GM21526 (cell line): ENCODE measurements around the gene HRAS.
"Not testable (repeated sequence)": the region's sequence is repeated elsewhere in the genome, so short reads cannot be mapped to it uniquely, and the experiment has no call there.

Experiments
- ATAC-seq: cut with Tn5 transposase; IDR thresholded peaks from one replicate; pipeline ENCODE4 v1.9.1; 2021; ENCODE audit warnings: moderate library complexity; ENCODE audit not compliant: unreplicated experiment, low FRiP score

Gene HRAS

DNA sequence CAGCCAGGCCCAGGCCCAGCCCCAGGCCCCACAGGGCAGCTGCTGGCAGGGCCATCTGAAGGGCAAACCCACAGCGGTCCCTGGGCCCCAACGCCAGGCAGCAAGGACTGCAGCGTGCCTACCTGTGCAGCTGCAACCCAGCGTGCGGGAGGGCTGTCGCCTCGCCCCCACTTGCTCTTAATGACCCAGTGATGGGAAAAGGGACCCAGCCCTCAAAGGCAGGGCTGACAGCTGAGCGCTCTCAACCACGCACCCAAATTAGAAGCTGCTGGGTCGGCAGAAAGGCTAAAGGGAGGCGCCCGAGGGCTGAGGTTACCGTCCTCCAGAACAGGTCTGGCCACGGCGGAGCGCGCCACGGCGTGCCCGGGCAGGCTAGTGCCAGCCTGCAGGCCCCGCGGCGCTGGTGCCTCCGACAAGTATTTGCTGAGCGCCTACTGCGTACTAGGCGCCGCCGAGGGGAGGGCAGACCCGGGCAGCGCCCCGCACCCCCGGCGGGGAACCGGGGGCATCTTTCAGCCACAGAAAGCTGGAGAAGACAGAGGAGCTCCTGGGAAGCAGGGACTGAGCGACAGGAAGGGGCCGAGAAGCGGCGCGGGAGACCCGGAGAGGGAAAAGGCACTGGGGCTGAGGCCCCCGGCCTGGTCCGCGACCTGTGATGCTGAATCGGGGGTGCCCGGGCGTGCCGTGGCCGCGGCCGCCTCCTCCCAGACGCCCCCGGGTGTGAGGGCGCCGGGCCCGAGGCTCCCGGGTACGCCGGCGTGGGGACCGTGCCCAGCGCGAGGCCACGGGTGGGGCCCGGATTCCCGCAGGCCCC lies 773 bp downstream of the HRAS start:
- ATAC-seq = no peak

DNA sequence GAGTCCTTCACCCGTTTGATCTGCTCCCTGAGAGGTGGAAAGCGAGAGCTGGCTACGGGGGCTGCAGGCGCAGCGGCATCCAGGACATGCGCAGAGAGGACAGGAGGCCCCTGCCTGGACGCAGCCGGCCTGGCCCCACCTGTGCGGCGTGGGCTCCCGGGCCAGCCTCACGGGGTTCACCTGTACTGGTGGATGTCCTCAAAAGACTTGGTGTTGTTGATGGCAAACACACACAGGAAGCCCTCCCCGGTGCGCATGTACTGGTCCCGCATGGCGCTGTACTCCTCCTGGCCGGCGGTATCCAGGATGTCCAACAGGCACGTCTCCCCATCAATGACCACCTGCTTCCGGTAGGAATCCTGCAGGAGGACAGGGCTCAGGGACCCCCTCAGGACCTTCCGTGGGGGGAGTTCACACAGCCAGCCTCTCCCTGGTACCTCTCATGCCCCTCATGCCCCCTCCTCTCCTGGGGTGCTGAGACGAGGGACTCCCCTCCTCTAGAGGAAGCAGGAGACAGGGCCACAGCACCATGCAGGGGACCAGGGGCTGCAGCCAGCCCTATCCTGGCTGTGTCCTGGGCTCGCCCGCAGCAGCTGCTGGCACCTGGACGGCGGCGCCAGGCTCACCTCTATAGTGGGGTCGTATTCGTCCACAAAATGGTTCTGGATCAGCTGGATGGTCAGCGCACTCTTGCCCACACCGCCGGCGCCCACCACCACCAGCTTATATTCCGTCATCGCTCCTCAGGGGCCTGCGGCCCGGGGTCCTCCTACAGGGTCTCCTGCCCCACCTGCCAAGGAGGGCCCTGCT lies 1.6 kb downstream of the HRAS start:
- no peak for ATAC-seq

DNA sequence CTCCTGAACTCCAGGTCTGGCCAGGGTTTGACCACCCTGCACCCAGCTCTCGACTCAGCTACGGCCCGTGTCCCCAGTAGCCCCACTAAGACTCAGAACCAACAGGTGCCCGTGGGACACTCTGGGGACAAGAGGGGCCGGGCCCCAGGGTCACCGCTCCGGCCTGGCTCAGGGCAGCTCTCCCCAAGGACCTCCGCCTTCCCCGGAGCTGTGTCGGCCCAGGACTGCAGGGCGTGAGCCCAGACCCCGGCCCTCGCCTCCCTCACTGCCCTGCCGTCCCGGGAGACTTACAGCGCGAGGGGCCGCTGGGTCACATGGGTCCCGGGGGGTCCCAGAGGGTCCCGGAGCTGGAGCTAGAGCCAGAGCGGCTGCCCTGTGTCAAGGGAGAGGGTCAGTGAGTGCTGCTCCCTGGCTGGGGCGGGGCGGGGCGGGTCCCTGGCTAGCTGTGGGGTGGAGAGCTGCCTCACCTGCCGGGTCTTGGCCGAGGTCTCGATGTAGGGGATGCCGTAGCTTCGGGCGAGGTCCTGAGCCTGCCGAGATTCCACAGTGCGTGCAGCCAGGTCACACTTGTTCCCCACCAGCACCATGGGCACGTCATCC lies 2.3 kb downstream of the HRAS start:
- no peak for ATAC-seq

DNA sequence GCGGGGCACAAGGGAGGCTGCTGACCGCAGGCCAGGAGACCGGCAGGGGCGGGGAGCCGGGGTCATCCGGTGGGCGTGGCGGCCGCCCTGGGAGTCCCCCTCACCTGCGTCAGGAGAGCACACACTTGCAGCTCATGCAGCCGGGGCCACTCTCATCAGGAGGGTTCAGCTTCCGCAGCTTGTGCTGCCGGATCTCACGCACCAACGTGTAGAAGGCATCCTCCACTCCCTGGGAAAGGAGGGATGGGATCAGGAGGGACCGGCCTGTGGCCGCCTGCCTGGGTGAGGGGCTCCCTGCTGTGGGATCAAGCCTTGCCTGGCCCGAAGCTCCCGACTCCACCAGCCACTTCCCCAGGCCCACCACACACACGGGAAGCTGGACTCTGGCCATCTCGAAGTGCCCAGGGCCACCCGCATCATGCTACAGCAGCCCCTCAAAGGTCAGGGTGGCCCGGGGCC lies 2.8 kb downstream of the HRAS start:
- no peak for ATAC-seq

DNA sequence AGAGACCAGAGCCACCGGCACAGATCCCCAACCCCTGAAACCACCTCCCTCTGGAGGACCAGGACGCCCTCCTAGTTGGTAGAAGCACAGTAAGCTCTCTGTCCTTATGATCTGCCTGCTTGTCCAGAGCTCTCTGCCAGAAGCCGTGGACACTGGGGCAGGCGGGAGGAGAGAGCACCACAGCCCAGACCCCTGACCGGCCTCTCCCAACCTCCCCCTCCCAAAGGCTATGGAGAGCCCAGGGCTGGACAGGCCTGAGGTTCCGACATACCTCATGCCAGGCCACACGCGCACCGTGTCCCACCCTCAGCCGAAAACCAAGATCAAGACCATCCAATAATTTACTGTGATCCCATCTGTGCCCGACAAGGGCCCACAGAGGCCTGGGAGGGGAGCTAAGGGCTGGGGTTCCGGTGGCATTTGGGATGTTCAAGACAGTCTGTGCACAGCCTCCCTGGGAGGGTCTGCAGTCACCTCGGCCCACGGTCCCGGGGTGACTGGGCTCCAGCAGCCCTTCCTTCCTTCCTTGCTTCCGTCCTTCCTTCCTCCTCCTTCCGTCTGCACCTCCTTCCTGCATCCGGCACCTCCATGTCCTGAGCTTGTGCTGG lies 3.4 kb downstream of the HRAS start:
- no peak for ATAC-seq

DNA sequence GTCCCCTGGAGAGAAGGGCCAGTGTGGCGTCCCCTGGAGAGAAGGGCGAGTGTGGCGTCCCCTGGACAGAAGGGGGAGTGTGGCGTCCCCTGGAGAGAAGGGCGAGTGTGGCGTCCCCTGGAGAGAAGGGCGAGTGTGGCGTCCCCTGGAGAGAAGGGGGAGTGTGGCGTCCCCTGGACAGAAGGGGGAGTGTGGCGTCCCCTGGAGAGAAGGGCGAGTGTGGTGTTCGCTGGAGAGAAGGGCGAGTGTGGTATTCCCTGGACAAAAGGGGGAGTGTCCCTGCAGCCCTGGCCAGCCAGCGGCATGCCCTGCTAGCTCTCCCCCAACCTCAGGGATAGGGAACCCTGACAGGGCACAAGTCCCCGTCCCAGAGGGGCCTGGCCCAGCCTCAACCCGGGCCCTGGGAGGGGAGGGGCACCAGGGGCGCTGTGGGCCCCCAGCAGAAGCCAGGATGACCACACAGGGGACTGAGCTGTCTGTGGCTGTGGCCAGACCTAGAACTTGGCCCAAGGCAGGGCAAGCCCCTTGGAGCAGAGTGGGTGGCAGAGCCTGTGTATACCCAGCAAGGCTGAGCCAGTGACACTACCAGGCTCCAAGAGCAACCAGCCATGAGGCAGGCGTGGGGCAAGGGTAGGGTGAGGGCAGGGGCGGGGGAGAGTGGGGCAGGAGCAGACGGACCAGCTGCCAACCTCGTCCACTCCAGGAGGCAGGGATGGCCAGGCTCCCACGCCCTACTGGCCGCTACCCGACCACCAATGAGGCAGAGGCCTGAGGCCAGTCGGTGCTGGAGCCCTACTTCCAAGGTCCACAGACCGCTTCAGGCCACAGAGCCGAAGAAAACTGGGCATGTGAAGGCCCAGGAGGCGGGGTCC lies 4.2 kb downstream of the HRAS start:
- ATAC-seq = no peak

DNA sequence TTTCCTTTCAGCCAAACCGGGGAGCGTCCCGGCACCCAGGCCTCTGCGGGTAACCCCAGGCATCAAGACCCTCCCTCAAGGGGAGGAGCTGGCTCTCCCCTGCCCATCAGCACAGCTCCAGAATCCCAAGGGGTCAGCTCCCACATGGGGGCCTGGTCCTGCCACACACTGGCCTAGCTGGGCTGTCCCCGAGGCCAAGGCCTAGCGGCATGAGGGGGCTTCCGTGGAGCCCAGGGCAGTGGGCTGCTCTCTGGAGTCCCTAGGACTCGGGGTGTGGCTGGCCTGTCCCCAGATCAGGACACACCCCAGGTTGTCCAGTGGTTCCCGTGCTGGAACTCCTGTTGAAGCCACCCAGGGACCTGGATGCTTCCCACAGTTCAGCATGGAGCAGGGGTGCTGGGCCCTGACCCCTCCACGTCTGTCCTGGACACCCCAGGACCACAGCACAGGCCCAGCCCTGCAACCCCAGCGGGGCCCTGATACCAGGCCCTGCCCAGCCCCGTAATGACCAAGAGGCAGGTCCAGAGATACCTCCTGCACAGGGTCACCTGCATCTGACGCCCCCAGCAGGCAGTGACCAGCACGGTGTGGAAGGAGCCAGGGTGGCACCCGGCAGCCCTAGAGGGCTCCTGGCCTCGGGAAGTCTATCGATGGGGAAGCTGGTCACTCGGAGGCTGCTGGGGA lies 5.5 kb downstream of the HRAS start:
- no peak for ATAC-seq

DNA sequence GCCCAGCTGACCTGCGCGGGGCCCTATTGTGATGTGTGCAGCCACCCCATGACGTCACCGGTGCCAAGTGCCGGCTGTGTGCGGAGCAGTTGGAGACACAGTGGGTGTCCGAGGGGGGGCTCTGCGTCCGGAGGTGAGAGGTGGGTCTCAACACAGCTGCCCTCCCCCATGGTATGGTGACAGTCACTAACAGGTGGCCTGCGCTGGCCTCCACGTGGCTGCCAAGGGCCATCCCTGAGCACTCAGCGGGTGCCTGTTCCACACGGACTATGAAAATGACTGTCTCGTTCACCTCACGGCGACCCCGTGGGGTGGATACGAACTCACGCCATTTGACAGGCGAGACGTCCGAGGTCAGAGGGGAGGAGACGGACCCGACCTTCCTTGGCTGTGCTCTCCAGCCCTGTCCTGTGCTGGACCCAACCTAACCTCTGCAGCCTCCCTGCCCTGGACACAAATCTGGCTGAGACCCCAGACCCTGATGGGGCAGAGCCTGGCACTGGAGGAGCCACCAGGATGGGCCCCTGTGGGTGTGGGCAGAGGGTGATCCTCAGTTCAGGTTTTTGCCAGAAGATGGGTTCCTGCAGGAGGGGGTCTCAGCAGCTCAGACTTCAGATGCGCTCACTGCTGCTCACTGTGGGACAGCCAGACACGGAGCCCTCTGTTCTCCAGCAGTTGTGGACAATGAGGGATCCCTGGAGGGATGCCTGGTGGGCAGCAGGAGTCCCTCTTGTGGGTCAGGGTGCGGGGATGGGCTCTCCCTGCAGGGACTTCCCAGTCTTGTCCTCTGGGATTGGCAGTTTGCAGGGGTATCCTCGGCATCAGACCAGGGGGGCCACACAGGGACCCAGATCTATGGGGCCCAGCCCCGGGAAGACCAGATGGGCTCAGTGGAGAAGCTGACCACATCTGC lies 6.3 kb downstream of the HRAS start:
- ATAC-seq = no peak

DNA sequence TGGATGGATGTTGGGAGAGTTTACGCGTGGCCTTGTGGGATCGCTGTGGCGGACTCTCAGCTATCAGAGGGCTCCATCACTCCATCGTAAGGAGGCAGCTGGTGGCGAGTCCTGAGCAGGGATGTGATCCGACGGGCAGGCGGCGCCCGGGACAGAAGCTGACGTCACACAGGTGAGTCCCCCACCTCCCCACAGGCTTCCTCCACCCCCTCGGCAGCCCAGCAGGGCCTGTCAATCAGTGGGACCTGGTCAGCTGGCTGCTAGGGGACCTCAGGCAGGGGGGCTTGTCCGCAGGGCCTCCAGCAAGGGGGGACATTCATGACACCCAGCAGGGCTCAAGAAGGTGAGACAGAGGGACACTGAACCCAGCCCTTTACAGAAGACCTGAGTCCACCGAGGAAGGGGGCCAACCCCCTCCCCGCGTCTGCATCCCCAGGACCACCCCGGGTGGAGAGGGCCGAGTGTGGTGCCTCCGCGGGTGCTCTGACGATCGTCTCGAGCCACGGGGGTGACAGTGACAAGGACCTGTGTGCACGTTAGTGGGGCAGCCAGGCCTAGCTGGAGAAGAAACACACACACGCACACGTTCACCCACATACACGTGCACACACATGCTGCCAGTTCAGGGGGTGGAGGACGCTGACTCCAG lies 7.1 kb downstream of the HRAS start:
- no peak for ATAC-seq

DNA sequence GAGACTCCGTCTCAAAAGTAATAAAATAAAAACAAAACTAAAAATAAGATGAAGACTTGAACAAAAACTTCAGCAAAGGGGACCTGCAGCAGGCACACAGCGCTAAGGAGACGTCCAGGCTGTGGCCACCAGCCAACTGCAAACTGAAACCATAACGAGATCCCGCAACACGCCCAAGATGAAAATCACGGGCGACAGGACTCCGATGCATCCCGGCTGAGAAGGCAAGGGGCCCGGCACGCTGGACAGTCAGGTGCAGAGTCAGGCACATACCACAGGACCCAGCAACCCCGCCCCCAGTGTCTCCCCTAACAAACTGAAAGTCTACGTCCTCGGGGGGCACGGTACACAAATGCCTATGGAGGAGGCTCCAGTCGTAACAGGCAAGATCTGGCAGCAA lies 9.2 kb downstream of the HRAS start:
- ATAC-seq = no peak

DNA sequence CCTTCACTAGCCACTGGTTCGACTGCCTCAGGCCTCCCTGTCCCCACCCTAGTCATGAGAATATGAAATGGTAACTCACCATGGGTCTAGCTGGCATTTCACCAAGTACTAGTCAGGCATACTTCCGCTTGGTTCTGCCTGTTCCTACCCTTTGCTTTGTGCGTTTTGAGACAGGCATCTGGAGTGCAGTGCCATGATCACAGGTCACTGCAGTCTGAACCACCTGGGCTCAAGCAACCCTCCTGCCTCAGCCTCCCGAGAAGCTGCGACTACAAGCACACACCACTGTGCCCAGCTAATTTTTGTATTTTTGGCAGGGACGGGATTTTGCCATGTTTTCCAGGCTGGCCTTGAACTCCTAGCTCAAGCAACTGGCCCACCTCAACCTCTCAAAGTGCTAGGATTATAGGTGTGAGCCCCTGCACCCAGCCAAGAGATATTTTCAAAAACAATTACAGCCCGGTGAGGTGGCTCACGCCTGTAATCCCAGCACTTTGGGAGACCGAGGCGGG lies 14.1 kb downstream of the HRAS start:
- no peak for ATAC-seq

DNA sequence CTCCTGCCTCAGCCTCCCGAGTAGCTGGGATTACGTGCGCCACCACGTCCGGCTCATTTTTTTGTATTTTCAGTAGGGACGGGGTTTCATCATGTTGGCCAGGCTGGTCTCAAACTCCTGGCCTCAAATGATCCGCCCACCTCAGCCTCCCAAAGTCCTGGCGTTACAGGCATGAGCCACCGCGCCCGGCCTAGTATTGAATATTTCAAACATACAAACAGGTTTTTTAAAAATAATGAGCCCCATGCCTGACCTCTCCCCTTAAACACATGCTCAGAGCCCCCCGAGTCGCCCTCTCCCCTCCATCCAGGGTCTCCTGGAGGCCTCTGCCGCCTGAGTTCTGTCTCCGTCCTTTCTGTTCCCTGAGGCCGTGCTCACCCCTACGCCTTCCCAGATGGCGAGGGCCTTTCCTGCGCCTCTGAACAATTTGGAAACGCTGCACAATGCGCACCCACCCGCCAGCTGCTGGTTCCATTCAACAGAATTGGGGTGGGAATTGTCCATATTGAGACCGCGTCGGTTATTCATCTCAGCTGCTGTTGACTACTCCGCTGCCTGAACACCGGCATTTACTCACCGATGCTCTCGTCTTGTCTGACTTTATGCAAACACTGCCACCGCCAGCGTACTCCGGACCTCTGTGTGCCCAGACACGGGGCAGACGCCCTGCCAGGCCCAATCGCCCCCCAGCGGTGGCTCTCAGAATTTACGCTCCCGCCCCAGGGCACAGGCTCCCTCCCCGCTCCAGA lies 14.8 kb downstream of the HRAS start:
- ATAC-seq = no peak

DNA sequence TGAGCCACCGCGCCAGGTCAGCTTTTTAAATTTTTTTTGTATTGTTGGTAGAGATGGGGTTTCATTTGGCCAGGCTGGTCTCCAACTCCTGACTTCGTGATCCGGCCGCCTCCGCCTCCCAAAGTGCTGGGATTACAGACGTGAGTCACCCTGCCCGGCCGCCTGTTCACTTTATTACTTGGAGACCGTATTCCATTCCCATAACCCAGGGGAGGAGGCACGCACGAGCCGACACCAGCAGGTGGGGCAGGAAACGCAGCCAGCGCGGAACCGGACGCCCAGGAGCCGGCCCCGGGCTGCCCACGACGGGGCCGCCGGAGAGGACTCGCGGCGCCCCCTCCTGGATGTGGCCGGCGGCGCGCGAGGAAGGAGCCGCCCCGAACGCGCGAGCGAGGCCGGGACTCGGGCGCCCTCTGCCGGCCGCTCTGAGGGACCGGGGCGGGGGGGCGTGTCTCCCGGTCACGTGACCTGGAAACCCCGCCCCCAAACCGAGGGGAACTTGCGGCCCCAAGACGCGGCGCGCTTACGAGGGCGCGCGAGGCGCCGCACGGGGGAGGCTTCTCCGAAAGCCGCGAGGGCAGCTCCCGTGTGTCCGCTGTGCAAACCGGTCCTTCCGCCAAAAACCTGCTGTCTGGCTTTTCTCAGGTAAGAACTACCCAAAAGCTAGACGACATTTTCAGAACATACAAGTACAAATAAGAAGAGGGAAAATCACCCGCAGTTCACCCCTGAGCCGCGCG lies 16.7 kb downstream of the HRAS start:
- peak; percentile 59 for ATAC-seq

DNA sequence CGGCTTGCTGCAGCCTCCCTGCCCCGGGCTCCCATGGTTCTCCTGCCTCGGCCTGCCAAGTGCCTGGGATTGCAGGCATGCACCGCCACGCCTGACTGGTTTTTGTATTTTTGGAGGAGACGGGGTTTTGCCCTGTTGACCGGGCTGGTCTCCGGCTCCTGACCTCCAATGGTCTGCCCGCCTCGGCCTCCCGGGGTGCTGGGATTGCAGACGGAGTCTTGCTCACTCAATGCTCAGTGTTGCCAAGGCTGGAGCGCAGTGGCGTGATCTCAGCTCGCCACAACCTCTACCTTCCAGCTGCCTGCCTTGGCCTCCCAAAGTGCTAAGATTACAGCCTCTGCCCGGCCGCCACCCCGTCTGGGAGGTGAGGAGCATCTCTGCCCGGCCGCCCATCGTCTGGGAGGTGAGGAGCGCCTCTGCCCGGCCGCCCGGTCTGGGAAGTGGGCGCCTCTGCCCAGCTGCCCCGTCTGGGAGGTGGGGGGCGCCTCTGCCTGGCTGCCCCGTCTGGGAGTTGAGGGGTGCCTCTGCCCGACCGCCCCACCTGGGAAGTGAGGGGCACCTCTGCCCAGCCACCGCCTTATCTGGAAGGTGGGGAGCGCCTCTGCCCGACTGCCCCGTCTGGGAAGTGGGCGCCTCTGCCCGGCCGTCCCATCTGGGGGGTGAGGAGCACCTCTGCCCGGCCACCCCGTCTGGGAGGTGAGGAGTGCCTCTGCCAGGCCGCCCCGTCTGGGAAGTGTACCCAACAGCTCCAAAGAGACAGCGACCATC lies 18.3 kb downstream of the HRAS start:
- ATAC-seq = not testable (repeated sequence)

DNA sequence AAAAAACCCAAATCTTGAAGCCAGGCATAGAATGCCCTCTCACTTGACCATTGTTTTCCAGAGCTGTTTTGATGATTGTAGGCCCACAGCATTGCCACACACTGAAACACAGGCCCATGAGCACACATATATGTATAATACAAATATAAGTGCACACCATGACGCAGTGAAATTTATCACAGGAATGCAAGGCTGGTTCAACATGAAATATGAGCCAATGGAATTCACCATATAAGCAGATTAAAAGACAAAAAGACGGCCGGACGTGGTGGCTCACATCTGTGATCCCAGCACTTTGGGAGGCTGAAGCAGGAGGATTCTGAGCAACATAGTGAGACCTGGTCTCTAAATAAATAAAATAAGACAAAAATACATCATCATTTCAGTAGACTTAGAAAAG lies 19.0 kb downstream of the HRAS start:
- ATAC-seq = no peak

DNA sequence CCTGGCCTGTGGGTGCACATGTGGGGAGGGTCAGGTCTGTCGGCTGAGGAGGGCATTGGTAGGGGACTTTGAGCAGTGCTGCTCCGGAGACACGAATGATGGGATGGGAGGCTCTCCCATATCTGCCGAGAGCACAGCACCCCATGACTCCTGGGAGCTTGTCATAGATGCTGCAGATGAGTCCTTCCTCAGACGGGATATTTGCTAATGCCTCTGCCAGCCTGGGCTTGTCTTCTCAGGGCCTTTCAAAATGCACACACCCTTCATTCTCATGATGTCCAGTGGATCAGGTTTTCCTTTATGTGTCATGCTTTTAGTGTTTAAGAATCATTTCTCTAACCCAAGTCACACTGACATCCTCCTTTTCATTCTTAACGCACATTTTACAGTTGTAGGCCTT lies 20.2 kb downstream of the HRAS start:
- no peak for ATAC-seq
